Activated CD8-positive, alpha-beta memory T cell treated with anti-CD3 and anti-CD28 coated beads, Interleukin-2, amount 50 U/mL, for 1 hour (primary cell): ENCODE measurements around the gene PRKD2.
"Not testable (repeated sequence)": the region's sequence is repeated elsewhere in the genome, so short reads cannot be mapped to it uniquely, and the experiment has no call there.

ENCODE experiments used
- DNase-seq: peaks from one replicate; pipeline ENCODE4 v3.0.0-alpha.2; 2020; ENCODE audit errors: extremely low read depth

The PRKD2 gene

DNA sequence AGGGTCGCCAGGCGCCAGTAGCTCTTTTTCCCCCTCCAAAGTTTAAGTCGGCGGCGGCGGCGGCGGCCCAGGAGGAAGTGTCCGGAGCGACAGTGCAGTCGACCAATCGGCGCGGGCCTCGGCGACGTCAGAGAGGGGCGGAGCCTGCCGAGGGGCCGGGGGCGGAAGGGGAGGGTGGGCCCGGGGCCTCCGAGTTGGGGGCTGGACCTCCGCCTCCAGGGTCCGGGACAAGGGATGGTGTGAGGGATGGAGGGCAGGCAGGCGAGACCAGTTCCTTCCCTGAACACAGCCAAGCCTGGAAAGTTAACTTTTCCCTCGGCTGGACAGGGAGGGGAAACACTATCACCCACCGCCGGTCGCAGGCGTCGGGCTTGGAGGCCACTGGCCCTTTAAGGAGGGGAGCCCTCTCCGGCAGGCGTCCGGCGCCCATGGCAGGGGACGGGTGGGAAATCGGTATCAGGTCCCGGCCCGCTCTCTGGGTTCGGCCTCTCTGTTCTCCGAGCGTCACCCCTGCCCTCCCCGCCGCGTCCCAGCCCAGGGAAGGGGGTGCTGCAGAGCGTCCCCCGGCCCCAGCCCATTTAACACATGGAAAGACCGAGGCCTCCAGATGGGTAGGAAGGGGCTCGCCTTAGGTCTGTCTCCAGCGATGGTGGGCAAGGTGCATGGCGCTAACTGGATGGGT is at the start of gene PRKD2:
TSS of gene PRKD2 (minus strand) at position 81 of the 682 bp plus-strand sequence. CDS start 744 bp downstream, outside the sequence.
- DNase-seq: peak; percentile 60

- no peak for DNase-seq
Observed at GRCh38 chr19:46764817-46765291, 47.9 kb upstream of the PRKD2 start.

- DNase-seq: no peak
Observed at GRCh38 chr19:46762245-46762890, 45.5 kb upstream of the PRKD2 start.

- DNase-seq: no peak
Observed at GRCh38 chr19:46761418-46761831, 44.5 kb upstream of the PRKD2 start.

GRCh38 chr19:46760897-46761296 is 44.0 kb upstream of the PRKD2 start:
- DNase-seq: not testable (repeated sequence)

- no peak for DNase-seq
Observed at GRCh38 chr19:46760363-46760762, 43.4 kb upstream of the PRKD2 start.

GRCh38 chr19:46759817-46760333 is 43.0 kb upstream of the PRKD2 start:
- DNase-seq: no peak

- DNase-seq: no peak
Observed at GRCh38 chr19:46759206-46759605, 42.3 kb upstream of the PRKD2 start.

- DNase-seq: no peak
Observed at GRCh38 chr19:46756544-46756888, 39.6 kb upstream of the PRKD2 start.

DNA sequence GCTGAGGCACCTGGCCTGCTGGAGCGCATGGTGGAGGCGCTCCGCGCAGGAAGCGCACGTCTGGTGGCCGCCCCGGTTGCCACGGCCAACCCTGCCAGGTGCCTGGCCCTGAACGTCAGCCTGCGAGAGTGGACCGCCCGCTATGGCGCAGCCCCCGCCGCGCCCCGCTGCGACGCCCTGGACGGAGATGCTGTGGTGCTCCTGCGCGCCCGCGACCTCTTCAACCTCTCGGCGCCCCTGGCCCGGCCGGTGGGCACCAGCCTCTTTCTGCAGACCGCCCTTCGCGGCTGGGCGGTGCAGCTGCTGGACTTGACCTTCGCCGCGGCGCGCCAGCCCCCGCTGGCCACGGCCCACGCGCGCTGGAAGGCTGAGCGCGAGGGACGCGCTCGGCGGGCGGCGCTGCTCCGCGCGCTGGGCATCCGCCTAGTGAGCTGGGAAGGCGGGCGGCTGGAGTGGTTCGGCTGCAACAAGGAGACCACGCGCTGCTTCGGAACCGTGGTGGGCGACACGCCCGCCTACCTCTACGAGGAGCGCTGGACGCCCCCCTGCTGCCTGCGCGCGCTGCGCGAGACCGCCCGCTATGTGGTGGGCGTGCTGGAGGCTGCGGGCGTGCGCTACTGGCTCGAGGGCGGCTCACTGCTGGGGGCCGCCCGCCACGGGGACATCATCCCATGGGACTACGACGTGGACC is 39.1 kb upstream of the PRKD2 start:
- no peak for DNase-seq

DNA sequence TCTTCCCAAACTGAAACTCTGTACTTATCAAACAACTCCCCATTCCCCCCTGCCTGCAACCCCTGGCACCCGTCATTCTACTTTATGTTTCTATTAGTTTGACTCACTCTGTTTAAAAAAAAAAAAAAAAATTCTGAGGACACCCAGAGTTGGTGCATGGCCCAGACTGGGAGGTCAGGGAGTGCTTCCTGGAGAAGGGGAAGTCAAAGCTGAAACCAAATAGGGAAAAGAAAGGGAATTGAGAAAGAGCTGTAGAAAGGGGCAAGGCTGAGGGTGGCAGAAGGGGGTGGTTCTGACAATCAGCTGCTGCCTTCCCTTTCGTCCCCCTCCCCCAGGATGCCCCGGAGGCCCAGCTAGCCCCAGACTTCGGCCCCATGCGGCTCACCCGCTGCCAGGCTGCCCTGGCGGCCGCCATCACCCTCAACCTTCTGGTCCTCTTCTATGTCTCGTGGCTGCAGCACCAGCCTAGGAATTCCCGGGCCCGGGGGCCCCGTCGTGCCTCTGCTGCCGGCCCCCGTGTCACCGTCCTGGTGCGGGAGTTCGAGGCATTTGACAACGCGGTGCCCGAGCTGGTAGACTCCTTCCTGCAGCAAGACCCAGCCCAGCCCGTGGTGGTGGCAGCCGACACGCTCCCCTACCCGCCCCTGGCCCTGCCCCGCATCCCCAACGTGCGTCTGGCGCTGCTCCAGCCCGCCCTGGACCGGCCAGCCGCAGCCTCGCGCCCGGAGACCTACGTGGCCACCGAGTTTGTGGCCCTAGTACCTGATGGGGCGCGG is 38.4 kb upstream of the PRKD2 start:
- no peak for DNase-seq

- peak; percentile 28 for DNase-seq
Observed at GRCh38 chr19:46753420-46754155, 36.7 kb upstream of the PRKD2 start.

GRCh38 chr19:46748325-46749109 is 31.6 kb upstream of the PRKD2 start:
- peak; percentile 45 for DNase-seq

DNA sequence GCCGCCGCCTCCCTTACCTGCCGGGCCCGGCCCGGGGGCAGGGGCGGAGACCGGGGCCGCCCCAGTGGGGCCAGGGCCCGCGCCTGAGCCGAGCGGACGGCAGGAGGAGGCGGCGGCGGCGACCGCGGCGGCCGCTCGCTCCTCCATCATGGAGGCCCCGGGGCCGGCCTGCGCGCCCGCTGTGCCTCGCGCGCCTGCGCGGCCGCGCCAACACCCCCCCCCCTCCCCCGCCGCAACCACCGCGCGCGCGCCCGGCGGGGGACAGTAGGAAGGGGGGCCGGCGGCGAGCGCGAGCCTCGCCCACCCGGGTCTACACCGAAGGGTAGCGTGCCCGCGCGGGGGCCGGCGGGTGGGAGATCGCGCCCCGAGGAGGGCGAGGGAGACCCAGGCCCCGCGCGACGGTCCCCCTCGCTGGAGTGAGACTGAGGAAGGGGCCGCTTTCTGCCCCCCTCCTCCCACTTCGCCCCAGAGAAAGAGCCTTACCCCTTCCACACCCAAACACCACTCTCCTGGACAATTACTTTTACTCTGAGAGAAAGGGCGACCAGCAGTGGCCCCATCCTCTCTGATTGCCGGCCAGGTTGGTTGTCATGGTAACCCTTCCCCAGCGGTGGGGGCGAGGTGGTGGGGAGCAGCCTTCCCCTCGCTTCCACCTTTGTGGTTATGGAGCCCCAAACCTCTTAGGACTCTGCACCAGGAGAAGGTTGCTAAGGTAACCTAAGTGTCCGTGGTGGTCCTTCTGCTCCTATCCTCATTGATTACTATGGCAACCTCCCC is 29.6 kb upstream of the PRKD2 start, which contains the start of gene STRN4:
TSS of gene STRN4 (minus strand) at position 170 of the 777 bp plus-strand sequence. CDS start at position 150, 20 bp downstream.
- no peak for DNase-seq

DNA sequence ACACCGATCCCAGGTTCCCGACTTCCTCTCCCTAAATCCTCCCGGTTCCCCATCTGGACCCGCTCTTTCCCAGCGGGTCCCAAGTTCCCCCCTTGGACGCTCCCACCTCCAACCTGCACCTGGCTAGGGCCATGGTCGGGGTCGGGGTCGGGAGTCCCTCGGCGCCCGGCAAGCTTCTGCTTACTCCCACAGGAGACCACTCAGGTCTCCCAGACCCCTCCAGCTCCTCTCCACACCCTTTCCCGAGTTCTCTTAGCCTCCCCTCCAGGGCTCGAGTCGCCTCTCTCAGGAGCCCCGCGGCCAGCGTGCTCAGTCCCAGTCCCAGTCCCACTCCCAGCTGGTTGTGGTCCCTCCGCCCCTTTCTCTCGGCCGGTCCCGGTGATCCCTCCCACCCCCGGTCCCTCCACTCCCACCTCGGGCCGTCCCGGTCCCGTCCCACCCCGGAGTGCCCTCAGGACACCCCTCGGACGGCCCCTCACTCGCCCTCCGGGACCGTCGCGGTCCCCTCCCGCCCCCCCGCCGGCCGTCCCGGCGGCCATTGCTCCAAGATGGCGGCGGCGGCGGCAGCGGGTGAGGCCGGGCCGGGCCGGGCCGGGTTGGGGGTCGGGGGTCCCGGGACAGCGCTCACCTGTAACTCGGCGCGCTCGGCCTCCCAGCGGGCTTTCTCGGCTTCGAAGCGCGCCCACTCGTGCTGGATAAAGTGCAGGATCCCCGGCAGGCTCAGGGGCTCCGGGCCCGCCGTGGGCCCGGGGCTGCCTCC is 28.8 kb upstream of the PRKD2 start, which contains the start of gene FKRP:
TSS of gene FKRP (plus strand) at position 537 of the 760 bp plus-strand sequence. CDS start 9,394 bp downstream, outside the sequence.
- no peak for DNase-seq

DNA sequence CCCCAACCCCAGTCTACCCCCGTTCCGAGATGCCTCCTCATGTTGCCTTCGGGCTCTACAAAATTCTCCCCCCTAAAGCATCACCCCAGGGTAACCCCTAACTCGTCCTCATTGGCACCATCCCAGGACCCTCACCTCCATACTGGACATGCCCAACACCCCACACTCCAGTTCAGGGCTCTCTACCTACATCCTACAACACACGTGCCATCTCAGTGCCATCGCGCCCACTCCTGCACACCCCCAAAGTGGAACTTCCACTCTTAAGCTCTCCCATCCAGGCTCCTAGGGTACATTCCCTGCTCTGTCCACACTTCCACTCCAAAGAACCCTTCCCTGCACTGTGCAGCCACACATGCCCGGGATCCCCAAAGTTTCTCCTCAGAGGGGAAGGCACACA is 28.1 kb upstream of the PRKD2 start:
- no peak for DNase-seq

DNA sequence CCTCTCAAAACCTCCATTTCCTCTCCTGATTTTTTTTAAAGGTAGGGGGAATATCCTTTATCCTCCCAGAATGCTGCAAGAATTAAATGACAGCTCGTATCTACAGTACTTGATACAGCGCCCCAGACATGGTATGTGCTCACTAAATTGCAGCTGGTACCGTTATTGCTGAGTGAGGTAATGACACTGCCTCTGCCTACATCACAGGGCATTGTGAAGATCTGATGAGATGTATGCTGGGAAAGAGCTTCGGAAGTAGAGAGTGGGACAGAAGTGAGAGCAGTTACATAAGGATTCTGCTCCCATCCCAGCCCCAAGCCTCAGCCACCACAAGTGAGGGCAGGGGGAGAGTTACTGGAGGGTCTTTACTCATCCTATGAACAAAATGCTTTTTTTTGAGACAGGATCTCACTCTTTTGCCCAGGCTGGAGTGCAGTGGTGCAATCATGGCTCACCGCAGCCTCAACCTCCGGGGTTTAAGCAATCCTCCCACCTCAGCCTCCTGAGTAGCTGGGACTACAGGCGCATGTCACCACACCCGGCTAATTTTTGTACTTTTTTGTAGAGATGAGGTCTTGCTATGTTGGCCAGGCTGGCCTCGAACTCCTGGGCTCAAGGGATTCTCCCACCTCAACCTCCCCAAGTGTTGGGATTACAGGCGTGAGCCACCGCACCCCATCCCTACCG is 27.2 kb upstream of the PRKD2 start:
- DNase-seq: no peak

GRCh38 chr19:46742926-46743480 is 26.1 kb upstream of the PRKD2 start:
- DNase-seq: no peak
